ENCODE results near the gene RIOK1.

- no peak for TF ChIP-seq CTCF (IDR thresholded peaks at IDR 0.05; ENCODE audit: low read length)
- TF ChIP-seq EZH2 (optimal IDR thresholded peaks at IDR 0.05; ENCODE audit: low read depth, low read length): no peak
Measured at GRCh38 chr6:7432391-7433120, 42.9 kb downstream of the RIOK1 start.

Measured in MM.1S (cell line).